H1 (cell line): ENCODE measurements around the gene UMODL1. TPM values are rescaled to one million over a fixed set of nuclear protein-coding genes. Genes with fewer than 3 reads are reported as not detected.

Experiments
- CTCF ChIA-PET: fragments of 300-600 bp; sonication (Branson Sonifier 250); formaldehyde crosslinking; loops from one replicate; lab custom pipeline; 2021; ENCODE audit not compliant: partially characterized antibody; lab: Charles Lee
- POLR2A ChIA-PET: fragments of 300-600 bp; sonication (Branson Sonifier 250); formaldehyde crosslinking; loops from one replicate; lab custom pipeline; 2021; ENCODE audit warnings: inconsistent platforms; ENCODE audit not compliant: partially characterized antibody; lab: Charles Lee
- DNase-seq, 2 experiments: peaks; one replicate each; pipeline versions ENCODE4 v3.0.0 to v3.0.0-alpha.2; 2010 to 2022; ENCODE audit warnings: low spot score in 2 of 2, low read depth in 1 of 2, mixed read lengths in 1 of 2
- FAIRE-seq: peaks from 2 replicates; lab custom pipeline; 2011; peaks lifted over from hg19 to GRCh38; lab: Jason Lieb, UNC
- H2AFZ ChIP-seq: 2 replicates; pipeline ENCODE4 v1.8.1; 2012; ENCODE audit warnings: low read length, inconsistent platforms
- H2AK5ac ChIP-seq: 2 replicates; pipeline ENCODE4 v1.6.1; 2013; ENCODE audit warnings: low read depth, low read length
- H2BK120ac ChIP-seq: replicated peaks from 2 replicates; pipeline ENCODE3; 2013; ENCODE audit warnings: low read depth, low read length, inconsistent platforms
- H2BK12ac ChIP-seq: 2 replicates; pipeline ENCODE4 v1.6.1; 2013; ENCODE audit warnings: low read depth, low read length
- H2BK15ac ChIP-seq: 2 replicates; pipeline ENCODE4 v1.6.1; 2013; ENCODE audit warnings: low read length
- H2BK20ac ChIP-seq: 2 replicates; pipeline ENCODE4 v1.6.1; 2013; ENCODE audit warnings: low read length
- H2BK5ac ChIP-seq: 2 replicates; pipeline ENCODE4 v1.6.1; 2013; ENCODE audit warnings: low read depth, low read length
- H3K14ac ChIP-seq: 2 replicates; pipeline ENCODE4 v1.6.1; 2013; ENCODE audit warnings: inconsistent platforms; ENCODE audit not compliant: insufficient read length
- H3K18ac ChIP-seq: 2 replicates; pipeline ENCODE4 v1.6.1; 2013; ENCODE audit warnings: low read length; ENCODE audit errors: extremely low read depth
- H3K23ac ChIP-seq: 2 replicates; pipeline ENCODE4 v1.6.1; 2013; ENCODE audit warnings: inconsistent platforms; ENCODE audit not compliant: insufficient read length
- H3K23me2 ChIP-seq: 2 replicates; pipeline ENCODE4 v1.6.1; 2013; ENCODE audit warnings: low read depth, low read length
- H3K27ac ChIP-seq: 2 replicates; pipeline ENCODE4 v1.6.1; 2011; ENCODE audit warnings: low read depth, low read length, inconsistent platforms
- H3K27me3 ChIP-seq, 4 experiments: replicated peaks in 1 of 4; 1 replicate in 1 of 4; 2 replicates in 3 of 4; pipeline versions ENCODE4 v1.6.1 to v1.8.1; 2011 to 2013; ENCODE audit warnings: low read length in 3 of 4, mild to moderate bottlenecking in 3 of 4, inconsistent platforms in 2 of 4, mixed read lengths in 2 of 4, moderate library complexity in 1 of 4; ENCODE audit not compliant: control insufficient read depth in 3 of 4, insufficient read depth in 3 of 4; ENCODE audit errors: extremely low read depth in 1 of 4
- H3K36me3 ChIP-seq, 4 experiments: 2 replicates each; pipeline versions ENCODE4 v1.6.1 to v1.8.1; 2011 to 2013; ENCODE audit warnings: mild to moderate bottlenecking in 4 of 4, low read length in 3 of 4, moderate library complexity in 2 of 4, control low read depth in 1 of 4, inconsistent platforms in 1 of 4; ENCODE audit not compliant: insufficient read depth in 4 of 4, control insufficient read depth in 2 of 4
- H3K4ac ChIP-seq: replicated peaks from 2 replicates; pipeline ENCODE3; 2013; ENCODE audit warnings: low read length, low read depth, mixed read lengths, inconsistent platforms; ENCODE audit not compliant: insufficient read length
- H3K4me1 ChIP-seq, 4 experiments: replicated peaks in 1 of 4; 1 replicate in 1 of 4; 2 replicates in 3 of 4; pipeline versions ENCODE4 v1.6.1 to v1.8.1; 2011 to 2013; ENCODE audit warnings: low read length in 3 of 4, inconsistent platforms in 2 of 4, mixed read lengths in 1 of 4; ENCODE audit not compliant: insufficient read depth in 4 of 4, control insufficient read depth in 3 of 4
- H3K4me2 ChIP-seq, 2 experiments: 2 replicates each; pipeline versions ENCODE4 v1.6.1 to v1.8.1; 2011 to 2013; ENCODE audit warnings: low read depth in 2 of 2, low read length in 2 of 2, control low read depth in 1 of 2, inconsistent platforms in 1 of 2, mild to moderate bottlenecking in 1 of 2; ENCODE audit not compliant: insufficient read depth in 1 of 2
- H3K4me3 ChIP-seq, 4 experiments: fragments of 200-600, 300-600 bp in 1 of 4; sonication (generic), shearing (Covaris generic), sonication (Bioruptor Twin) in 1 of 4; 2 replicates each; pipeline versions ENCODE4 v1.5.1 to v1.8.1; 2011 to 2016; ENCODE audit warnings: low read length in 4 of 4, low read depth in 3 of 4, control low read depth in 2 of 4, inconsistent platforms in 2 of 4, mild to moderate bottlenecking in 2 of 4, mixed read lengths in 1 of 4, moderate library complexity in 1 of 4; ENCODE audit not compliant: insufficient read depth in 2 of 4; ENCODE audit errors: extremely low read depth in 1 of 4
- H3K56ac ChIP-seq: replicated peaks from 2 replicates; pipeline ENCODE3; 2013; ENCODE audit warnings: low read depth, mild to moderate bottlenecking, mixed read lengths, low read length, inconsistent platforms; ENCODE audit not compliant: insufficient read length
- H3K79me1 ChIP-seq: 2 replicates; pipeline ENCODE4 v1.6.1; 2013; ENCODE audit warnings: low read depth, low read length, control low read depth
- H3K79me2 ChIP-seq, 2 experiments: 2 replicates each; pipeline versions ENCODE4 v1.6.1 to v1.8.1; 2012 to 2013; ENCODE audit warnings: low read length in 2 of 2, mild to moderate bottlenecking in 2 of 2, inconsistent platforms in 1 of 2; ENCODE audit not compliant: insufficient read depth in 2 of 2, control insufficient read depth in 1 of 2
- H3K9ac ChIP-seq, 4 experiments: replicated peaks in 1 of 4; 1 replicate in 1 of 4; 2 replicates in 3 of 4; pipeline versions ENCODE4 v1.6.1 to v1.8.1; 2011 to 2013; ENCODE audit warnings: low read depth in 3 of 4, low read length in 3 of 4, control low read depth in 2 of 4, mild to moderate bottlenecking in 2 of 4, moderate library complexity in 2 of 4, inconsistent platforms in 1 of 4; ENCODE audit errors: extremely low read depth in 1 of 4
- H3K9me3 ChIP-seq, 2 experiments: 2 replicates each; pipeline versions ENCODE4 v1.6.1 to v1.8.1; 2012 to 2013; ENCODE audit warnings: mild to moderate bottlenecking in 2 of 2, moderate library complexity in 2 of 2, control low read depth in 1 of 2, inconsistent platforms in 1 of 2, low read depth in 1 of 2, low read length in 1 of 2, mixed read lengths in 1 of 2; ENCODE audit not compliant: insufficient read depth in 2 of 2
- H4K20me1 ChIP-seq, 2 experiments: replicated peaks in 1 of 2; 2 replicates each; pipeline versions ENCODE3 to v1.8.1; 2011 to 2013; ENCODE audit warnings: inconsistent platforms in 2 of 2, low read length in 2 of 2, mild to moderate bottlenecking in 1 of 2; ENCODE audit not compliant: insufficient read depth in 2 of 2, control insufficient read depth in 1 of 2
- H4K5ac ChIP-seq: 2 replicates; pipeline ENCODE4 v1.6.1; 2013; ENCODE audit warnings: low read length, low read depth, mixed read lengths, inconsistent platforms; ENCODE audit not compliant: insufficient read length
- H4K8ac ChIP-seq: 2 replicates; pipeline ENCODE4 v1.8.0; 2013; ENCODE audit warnings: mild to moderate bottlenecking, moderate library complexity, low read length, inconsistent platforms; ENCODE audit not compliant: insufficient read depth; ENCODE audit errors: extremely low read depth
- H4K91ac ChIP-seq: replicated peaks from 2 replicates; pipeline ENCODE3; 2013; ENCODE audit warnings: low read length, mixed read lengths, inconsistent platforms; ENCODE audit not compliant: insufficient read length
- BCL11A ChIP-seq, 2 experiments: IDR thresholded peaks; one replicate each; pipeline ENCODE4 v1.6.1; 2011; ENCODE audit warnings: low read depth in 2 of 2, low read length in 2 of 2, mild to moderate bottlenecking in 2 of 2
- BRCA1 ChIP-seq: IDR thresholded peaks from 2 replicates; pipeline ENCODE4 v1.6.1; 2012; ENCODE audit warnings: low read depth, low read length, improper control_type of control experiment
- CTBP2 ChIP-seq: IDR thresholded peaks from 2 replicates; pipeline ENCODE4 v1.7.0; 2011; ENCODE audit warnings: borderline replicate concordance, mild to moderate bottlenecking, moderate library complexity, mixed read lengths, low read length; ENCODE audit not compliant: insufficient read depth, insufficient read length
- EP300 ChIP-seq, 2 experiments: IDR thresholded peaks; 1 replicate in 1 of 2; 2 replicates in 1 of 2; pipeline ENCODE4 v1.6.1; 2011 to 2012; ENCODE audit warnings: low read depth in 2 of 2, low read length in 2 of 2, mild to moderate bottlenecking in 2 of 2, borderline replicate concordance in 1 of 2, inconsistent platforms in 1 of 2, moderate library complexity in 1 of 2
- GABPA ChIP-seq: IDR thresholded peaks from 2 replicates; pipeline ENCODE4 v1.6.1; 2011; ENCODE audit warnings: mild to moderate bottlenecking, low read length, moderate library complexity, borderline replicate concordance; ENCODE audit not compliant: insufficient read depth
- JUN ChIP-seq: IDR thresholded peaks from 2 replicates; pipeline ENCODE4 v1.6.1; 2011; ENCODE audit warnings: low read depth, mild to moderate bottlenecking, improper control_type of control experiment, low read length
- POLR2A ChIP-seq, 2 experiments: IDR thresholded peaks; 1 replicate in 1 of 2; 2 replicates in 1 of 2; pipeline ENCODE4 v1.6.1; 2011; ENCODE audit warnings: low read depth in 2 of 2, low read length in 2 of 2, mild to moderate bottlenecking in 2 of 2; ENCODE audit errors: control extremely low read depth in 1 of 2
- RAD21 ChIP-seq, 2 experiments: IDR thresholded peaks in 1 of 2; conservative IDR thresholded peaks in 1 of 2; 2 replicates each; pipeline ENCODE4 v1.6.1; 2011; ENCODE audit warnings: low read depth in 2 of 2, low read length in 2 of 2, improper control_type of control experiment in 1 of 2, inconsistent platforms in 1 of 2, mild to moderate bottlenecking in 1 of 2, moderate library complexity in 1 of 2
- SP1 ChIP-seq: IDR thresholded peaks from 2 replicates; pipeline ENCODE4 v1.6.1; 2011; ENCODE audit warnings: low read depth, low read length
- WGBS, 2 experiments: shearing (Covaris generic) in 1 of 2; methylation state at CpG; one replicate each; pipeline versions ENCODE4 v1.1.6 to v1.1.7; 2013 to 2015; ENCODE audit warnings: low lambda C conversion rate in 2 of 2, mixed read lengths in 2 of 2, inconsistent platforms in 1 of 2, low coverage in 1 of 2, missing lambda C conversion rate in 1 of 2; ENCODE audit not compliant: insufficient replicate concordance in 2 of 2, insufficient coverage in 1 of 2, insufficient read length in 1 of 2; ENCODE audit errors: extremely low coverage in 1 of 2, missing lambda C conversion rate in 1 of 2; 5-methylcytosine and 5-hydroxymethylcytosine counted together
- polyA plus RNA-seq, 7 experiments: library from polyadenylated mRNA; depleted of rRNA in 3 of 7; stranded (reverse) in 5 of 7; unstranded in 2 of 7; fragments of >200 nt in 5 of 7; fragments of 200-250 nt in 2 of 7; gene quantifications; 1 replicate in 5 of 7; 2 replicates in 1 of 7; 4 replicates in 1 of 7; pipeline versions ENCODE4 v1.2.1 to v1.2.3, GENCODE V29; 2011 to 2013; ENCODE audit warnings: missing spikeins in 2 of 7, mixed read lengths in 2 of 7
- total RNA-seq: library from RNA; stranded (reverse); fragmentation: NEBNext Ultra II Directional; extraction: Animal tissue kit (Norgen Biotek cat#: 25700); gene quantifications from 2 replicates; pipeline ENCODE4 v1.2.1, GENCODE V29; 2021
- TF ChIP-seq, protein P1 (sequence below): IDR thresholded peaks from 2 replicates; pipeline ENCODE4 v1.6.1; 2011; ENCODE audit warnings: low read depth, mild to moderate bottlenecking, low read length; ENCODE audit not compliant: insufficient read depth

UMODL1 gene
- total and polyA plus RNA-seq, 2 of the 8 experiments (the other 6 are each of a cell fraction or from before 2014, with no cell fraction given), result not detected

- no peaks in the 10 kb centered on the region for H4K20me1 ChIP-seq
- CTCF ChIA-PET, result interaction anchor here (0.9 to 5.8 kb wide), 8 partner anchors 11 to 50 kb away, joined by 3 to 21 read pairs (median 3); no protein-coding TSS in a partner anchor
- H4K91ac ChIP-seq, result peak overlapping the region; percentile 19
- no peaks in the 10 kb centered on the region for H3K27me3 ChIP-seq
- no peaks in the 10 kb centered on the region for H3K79me2 ChIP-seq
- FAIRE-seq (no peak), DNase-seq (no peak)
- H3K4ac ChIP-seq, result no peak overlapping the region
- no peak overlapping the region; the same call in 1 of the 2 replicates for H2BK15ac ChIP-seq
- no peaks in the 10 kb centered on the region for H3K79me1 ChIP-seq
- POLR2A ChIA-PET, result interaction anchor here (0.7 kb wide), 1 partner anchor 10 kb away, joined by 3 read pairs; no protein-coding TSS in a partner anchor
- H2AK5ac ChIP-seq, result no peak overlapping the region
- no peaks in the 10 kb centered on the region; the same call in 1 of the 2 replicates for H3K23me2 ChIP-seq
- H3K36me3 ChIP-seq, result no peaks in the 10 kb centered on the region
- peak overlapping the region; percentile 25; the same call in 1 of the 2 replicates for H2AFZ ChIP-seq
- no peaks in the 10 kb centered on the region for H3K9me3 ChIP-seq
- no peak overlapping the region; the same call in 1 of the 2 replicates for H4K8ac ChIP-seq
- H3K4me3 ChIP-seq, result no peak overlapping the region
- H4K5ac ChIP-seq, result no peak overlapping the region
- H2BK5ac ChIP-seq, result no peak overlapping the region
- H3K27ac ChIP-seq, result no peak overlapping the region
- no peak overlapping the region for H2BK12ac ChIP-seq
- H2BK20ac ChIP-seq, result no peak overlapping the region
- no peaks in the 10 kb centered on the region for H3K4me1 ChIP-seq
- no peak overlapping the region for H2BK120ac ChIP-seq
- H3K23ac ChIP-seq, result no peak overlapping the region
- no peak overlapping the region for H3K9ac ChIP-seq
- no peak overlapping the region for H3K14ac ChIP-seq
- no peak overlapping the region for H3K56ac ChIP-seq
- WGBS, 2 experiments, result 90% methylated on average over 34 of the region's 35 CpGs; no CpG with 5 or more reads in 1 of the 2 experiments
- no peak overlapping the region for H3K4me2 ChIP-seq
- no peak overlapping the region for H3K18ac ChIP-seq
- TF ChIP-seq, protein P1, sequence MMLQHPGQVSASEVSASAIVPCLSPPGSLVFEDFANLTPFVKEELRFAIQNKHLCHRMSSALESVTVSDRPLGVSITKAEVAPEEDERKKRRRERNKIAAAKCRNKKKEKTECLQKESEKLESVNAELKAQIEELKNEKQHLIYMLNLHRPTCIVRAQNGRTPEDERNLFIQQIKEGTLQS, result no peak
- TF ChIP-seq SP1 (no peak), JUN (no peak), RAD21 (IDR thresholded peaks at IDR 0.05 in 1 of 2, conservative IDR thresholded peaks at IDR 0.05 in 1 of 2; ENCODE audit: low read depth in 2 of 2, low read length in 2 of 2) (peak; percentile 38 to 56), BRCA1 (no peak), EP300 (IDR thresholded peaks at IDR 0.05; ENCODE audit: borderline replicate concordance in 1 of 2, low read depth in 2 of 2, low read length in 2 of 2) (no peak), GABPA (no peak), POLR2A (IDR thresholded peaks at IDR 0.05; ENCODE audit: control extremely low read depth in 1 of 2, low read depth in 2 of 2, low read length in 2 of 2) (no peak), CTBP2 (no peak), BCL11A (IDR thresholded peaks at IDR 0.05; ENCODE audit: low read depth in 2 of 2, low read length in 2 of 2) (no peak)
Measured at GRCh38 chr21:42075686-42076471, 4.8 kb downstream of the UMODL1 start.
